Activated naive CD4-positive, alpha-beta T cell treated with anti-CD3 and anti-CD28 coated beads, Interleukin-2, amount 50 U/mL, for 24 hours (primary cell): Measurements from ENCODE around the gene ZNF629.
A peak's percentile ranks its signal among the peaks of the same experiment; 100 is the strongest.
"Not testable (repeated sequence)": the region's sequence is repeated elsewhere in the genome, so short reads cannot be mapped to it uniquely, and the experiment has no call there.

Experiments used
- H3K27ac Mint-ChIP-seq: one replicate; pipeline ENCODE4 v1.8.0; 2021; ENCODE audit warnings: mild to moderate bottlenecking, mixed read lengths
- H3K27me3 Mint-ChIP-seq: one replicate; pipeline ENCODE4 v1.8.0; 2021; ENCODE audit warnings: mixed read lengths
- H3K36me3 Mint-ChIP-seq: one replicate; pipeline ENCODE4 v1.8.0; 2021; ENCODE audit warnings: mixed read lengths
- H3K4me1 Mint-ChIP-seq: one replicate; pipeline ENCODE4 v1.8.0; 2021; ENCODE audit warnings: mixed read lengths
- H3K4me3 Mint-ChIP-seq: one replicate; pipeline ENCODE4 v1.8.0; 2021; ENCODE audit warnings: mild to moderate bottlenecking, mixed read lengths
- H3K9me3 Mint-ChIP-seq: one replicate; pipeline ENCODE4 v1.8.0; 2021; ENCODE audit warnings: mixed read lengths

The ZNF629 gene

DNA sequence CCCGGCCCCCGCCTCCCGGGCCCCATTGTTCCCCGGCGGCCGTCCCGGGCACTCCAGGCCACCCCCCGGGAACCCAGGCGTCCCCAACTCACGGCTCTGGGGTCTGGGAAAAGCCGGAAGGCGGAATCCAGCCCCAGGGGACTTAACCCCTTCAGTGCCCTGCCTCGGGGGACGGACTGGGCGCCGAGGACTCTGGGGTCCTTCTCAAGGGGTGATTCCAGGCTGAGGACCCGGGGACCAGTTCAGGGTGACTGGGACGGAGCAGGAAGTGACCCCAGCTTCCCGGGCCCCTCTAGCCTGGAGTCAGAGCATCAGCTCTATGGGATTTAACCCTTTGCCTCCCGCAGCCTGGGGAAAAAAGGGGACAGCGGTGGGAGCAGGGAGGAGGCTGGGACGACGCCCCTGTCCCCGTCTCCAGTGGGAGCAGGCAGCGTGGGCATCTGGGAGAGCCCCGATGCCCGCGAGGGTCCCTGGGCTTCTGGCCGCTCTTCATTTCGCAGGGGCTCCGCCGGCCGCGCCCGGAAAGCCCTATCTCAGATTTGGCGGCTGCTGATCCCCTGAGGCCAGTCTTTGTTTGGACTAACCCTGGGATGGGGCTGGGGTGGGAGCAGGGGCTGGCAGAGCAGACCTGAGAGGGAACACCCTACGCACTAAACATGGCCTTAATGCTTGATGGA, at the start of gene ZNF629:
TSS of gene ZNF629 (minus strand) at position 270 of the 677 bp plus-strand sequence. CDS start 2,723 bp downstream, outside the sequence.
- H3K4me3 Mint-ChIP-seq, result peak within 1 kb of the TSS; percentile 89
- no peaks in the 10 kb centered on the region for H3K27me3 Mint-ChIP-seq
- peak within 1 kb of the TSS; percentile 76 for H3K27ac Mint-ChIP-seq
- H3K36me3 Mint-ChIP-seq, result no peaks in the 10 kb centered on the region
- H3K4me1 Mint-ChIP-seq, result peaks cover 27% of the 10 kb centered on the region
- H3K9me3 Mint-ChIP-seq, result no peaks in the 10 kb centered on the region

DNA sequence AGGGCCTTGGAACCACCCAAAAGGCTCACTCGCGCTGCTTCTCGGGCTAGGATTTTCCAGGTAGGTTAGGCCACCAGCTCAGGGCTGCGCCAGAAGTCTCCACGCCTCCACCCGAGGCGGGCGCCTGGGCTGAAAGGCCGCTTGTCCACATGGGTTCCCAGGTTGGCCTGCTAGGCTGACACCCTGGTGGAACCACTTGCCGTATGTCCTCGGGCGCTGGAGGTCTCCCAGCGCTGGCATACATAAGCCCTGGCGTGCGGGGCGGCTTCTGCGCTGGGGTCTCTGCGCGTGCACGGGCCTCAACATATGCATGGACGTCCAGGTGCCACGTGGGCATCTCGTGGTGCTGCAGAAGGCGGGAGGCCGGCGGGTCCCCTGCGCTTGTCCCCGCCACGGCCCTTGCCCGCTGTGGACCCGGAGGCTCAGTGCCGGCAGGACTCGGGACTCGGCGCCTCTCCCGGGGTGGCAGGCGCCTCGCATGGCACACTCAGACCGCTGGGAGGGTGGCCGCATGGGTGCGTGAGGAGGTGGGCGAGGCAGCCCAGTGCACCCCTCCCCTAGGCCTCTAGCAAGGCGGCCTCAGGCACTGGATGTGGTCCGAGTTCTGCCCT, 47.2 kb upstream of the ZNF629 start:
- Mint-ChIP-seq H3K4me3 (no peak overlapping the region), H3K4me1 (no peaks in the 10 kb centered on the region), H3K9me3 (no peaks in the 10 kb centered on the region), H3K36me3 (no peaks in the 10 kb centered on the region), H3K27ac (no peak overlapping the region), H3K27me3 (no peaks in the 10 kb centered on the region)

DNA sequence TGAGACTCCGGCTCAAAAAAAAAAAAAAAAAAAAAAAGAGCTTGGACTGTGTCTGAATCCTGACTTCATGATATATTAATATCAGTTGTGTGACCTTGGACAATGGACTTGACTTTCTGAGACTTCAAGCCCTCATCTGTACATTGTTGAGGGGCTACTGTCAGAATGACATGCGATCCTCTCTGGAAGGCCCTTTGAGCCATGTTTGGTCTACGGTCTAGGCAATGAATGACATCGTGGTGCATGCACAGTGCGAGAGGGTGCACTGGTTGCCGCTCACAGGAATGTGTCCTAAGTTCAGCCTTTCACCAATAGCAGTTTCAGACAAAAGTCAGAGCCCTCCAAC, 43.0 kb upstream of the ZNF629 start:
- H3K27me3 Mint-ChIP-seq, result no peaks in the 10 kb centered on the region
- H3K27ac Mint-ChIP-seq, result no peak overlapping the region
- no peaks in the 10 kb centered on the region for H3K9me3 Mint-ChIP-seq
- no peak overlapping the region for H3K4me3 Mint-ChIP-seq
- H3K36me3 Mint-ChIP-seq, result no peaks in the 10 kb centered on the region
- H3K4me1 Mint-ChIP-seq, result no peaks in the 10 kb centered on the region

DNA sequence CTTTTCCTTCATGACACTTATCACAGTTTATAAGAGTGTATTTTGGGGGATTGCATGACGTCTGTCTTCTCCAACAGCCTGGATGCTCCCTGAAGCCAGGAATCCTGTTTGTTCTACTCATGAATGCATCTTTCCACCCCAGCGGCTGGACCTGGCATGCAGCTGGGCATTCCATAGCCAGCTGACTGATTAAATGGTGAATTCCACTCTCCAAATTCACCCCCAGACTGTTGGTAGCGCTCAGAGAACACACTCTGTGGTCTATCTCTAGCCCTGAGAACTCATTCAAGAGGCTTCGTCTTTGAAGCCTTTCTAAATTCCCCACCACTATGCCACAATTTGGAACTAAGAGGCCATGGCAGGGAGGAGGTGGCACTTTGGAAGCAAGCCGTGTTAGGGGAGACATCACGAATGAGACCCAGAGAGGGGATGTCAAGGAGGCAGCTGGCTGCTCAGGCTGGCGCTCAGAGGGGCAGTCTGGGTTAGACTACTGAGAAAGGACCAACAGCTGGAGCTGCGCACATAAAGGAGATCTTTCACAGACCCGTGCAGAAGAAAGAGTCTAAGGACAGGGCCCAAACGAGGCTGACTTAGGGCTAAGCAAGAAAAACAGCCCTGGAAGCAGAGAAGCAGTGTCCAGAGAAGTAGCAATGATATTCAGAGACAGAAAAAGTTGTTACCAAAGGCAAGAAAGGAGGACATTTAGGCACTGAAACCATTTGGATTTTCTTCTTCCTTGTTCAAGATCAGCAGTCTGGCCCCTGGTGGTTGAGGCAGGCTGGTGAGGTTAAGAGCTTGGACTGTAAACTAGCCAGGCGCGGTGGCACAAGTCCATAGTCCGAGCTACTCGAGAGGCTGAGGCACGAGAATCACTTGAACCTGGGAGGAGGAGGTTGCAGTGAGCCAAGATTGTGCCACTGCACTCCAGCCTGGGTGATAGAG, 42.4 kb upstream of the ZNF629 start:
- Mint-ChIP-seq H3K4me1 (no peaks in the 10 kb centered on the region), H3K27ac (no peak overlapping the region), H3K27me3 (no peaks in the 10 kb centered on the region), H3K9me3 (no peaks in the 10 kb centered on the region), H3K4me3 (no peak overlapping the region), H3K36me3 (no peaks in the 10 kb centered on the region)

DNA sequence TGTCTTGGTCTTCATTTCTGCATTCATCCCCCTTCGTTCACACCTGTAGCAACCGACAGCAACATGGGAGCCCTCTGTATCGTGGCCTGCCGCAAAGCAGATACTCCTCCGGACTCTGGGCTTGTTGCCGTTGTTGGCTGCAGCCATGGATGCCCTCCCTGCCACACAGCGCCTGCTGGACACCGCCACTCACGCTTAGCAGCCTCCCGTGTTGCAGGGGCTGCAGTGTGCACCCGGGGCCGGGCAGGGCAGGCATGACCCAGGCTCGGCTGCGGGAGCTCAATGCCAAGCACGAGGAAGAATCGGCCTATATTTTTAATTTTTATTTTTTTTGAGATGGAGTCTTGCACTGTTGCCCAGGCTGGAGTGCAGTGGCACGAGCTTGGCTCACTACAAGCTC, 34.9 kb upstream of the ZNF629 start:
- no peaks in the 10 kb centered on the region for H3K27me3 Mint-ChIP-seq
- no peaks in the 10 kb centered on the region for H3K36me3 Mint-ChIP-seq
- H3K27ac Mint-ChIP-seq, result no peak overlapping the region
- H3K4me3 Mint-ChIP-seq, result no peak overlapping the region
- H3K4me1 Mint-ChIP-seq, result no peaks in the 10 kb centered on the region
- H3K9me3 Mint-ChIP-seq, result no peaks in the 10 kb centered on the region

DNA sequence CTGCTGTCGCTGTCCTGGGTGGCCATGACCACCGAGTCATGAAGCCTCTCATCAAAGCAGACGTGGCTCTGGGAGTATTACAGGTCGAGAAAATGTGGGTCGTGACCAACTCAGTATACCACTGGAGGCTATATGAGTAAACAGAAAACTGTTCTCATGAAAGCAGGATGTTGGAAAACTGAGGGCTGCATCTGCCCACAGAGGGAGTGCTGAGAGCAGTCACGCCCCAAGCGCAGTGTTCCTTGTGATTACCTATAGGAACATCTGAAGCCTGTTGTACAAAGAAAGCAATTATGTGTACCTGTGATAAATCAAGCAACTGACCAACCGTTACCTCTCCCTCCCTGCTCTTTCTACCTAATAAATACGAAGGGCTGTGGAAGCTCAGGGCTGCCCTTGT, 34.4 kb upstream of the ZNF629 start:
- not testable (repeated sequence) for H3K4me3 Mint-ChIP-seq, H3K9me3 Mint-ChIP-seq, H3K4me1 Mint-ChIP-seq, H3K36me3 Mint-ChIP-seq, H3K27me3 Mint-ChIP-seq, H3K27ac Mint-ChIP-seq

DNA sequence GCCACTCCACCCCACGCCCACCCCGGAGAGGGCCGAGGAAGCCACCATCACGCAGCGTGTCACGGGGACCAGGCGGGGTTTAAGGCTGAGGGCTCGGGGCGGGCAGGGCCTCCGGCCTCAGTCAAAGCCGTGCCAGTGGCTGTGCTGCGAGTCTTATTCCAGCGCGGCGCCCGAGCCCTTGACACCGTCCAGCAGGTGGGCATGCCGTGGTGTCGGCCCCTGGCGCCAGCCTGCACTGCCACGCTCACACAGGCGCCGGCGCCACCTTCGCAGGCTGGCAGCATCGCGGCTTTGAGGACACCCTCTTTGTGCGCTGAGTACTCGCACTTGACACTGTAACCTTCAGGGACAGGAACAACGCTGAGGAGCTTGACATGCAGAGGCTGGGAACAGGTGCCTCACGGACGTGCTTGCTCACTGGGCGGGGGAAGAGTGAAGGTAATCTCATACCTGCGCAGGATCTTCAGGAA, 34.0 kb upstream of the ZNF629 start:
- H3K4me1 Mint-ChIP-seq, result no peaks in the 10 kb centered on the region
- no peaks in the 10 kb centered on the region for H3K36me3 Mint-ChIP-seq
- no peaks in the 10 kb centered on the region for H3K27me3 Mint-ChIP-seq

DNA sequence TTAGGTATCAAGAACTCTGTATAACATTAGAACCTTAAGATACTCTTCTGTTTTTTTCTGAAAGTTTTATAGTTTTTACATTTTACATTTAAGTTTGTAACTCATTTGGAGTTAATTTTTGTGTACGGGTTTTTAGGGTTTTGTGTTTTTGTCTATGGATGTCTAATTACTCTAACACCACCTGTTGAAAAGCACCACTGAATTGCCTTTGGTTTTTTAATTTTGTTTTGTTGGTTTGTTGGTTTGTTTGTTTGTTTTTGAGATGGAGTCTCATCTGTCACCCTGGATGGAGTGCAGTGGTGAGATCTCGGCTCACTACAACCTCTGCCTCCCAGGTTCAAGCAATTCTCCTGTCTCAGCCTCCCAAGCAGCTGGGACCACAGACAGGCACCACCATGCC, 29.8 kb upstream of the ZNF629 start:
- Mint-ChIP-seq H3K27me3 (no peaks in the 10 kb centered on the region), H3K36me3 (no peaks in the 10 kb centered on the region), H3K27ac (no peak overlapping the region), H3K9me3 (no peaks in the 10 kb centered on the region), H3K4me1 (peaks cover 14% of the 10 kb centered on the region), H3K4me3 (no peak overlapping the region)

More for the DNA sequence above, 34.0 kb upstream of the ZNF629 start:
- H3K9me3 Mint-ChIP-seq, result no peaks in the 10 kb centered on the region
- H3K4me3 Mint-ChIP-seq, result no peak overlapping the region
- H3K27ac Mint-ChIP-seq, result no peak overlapping the region

DNA sequence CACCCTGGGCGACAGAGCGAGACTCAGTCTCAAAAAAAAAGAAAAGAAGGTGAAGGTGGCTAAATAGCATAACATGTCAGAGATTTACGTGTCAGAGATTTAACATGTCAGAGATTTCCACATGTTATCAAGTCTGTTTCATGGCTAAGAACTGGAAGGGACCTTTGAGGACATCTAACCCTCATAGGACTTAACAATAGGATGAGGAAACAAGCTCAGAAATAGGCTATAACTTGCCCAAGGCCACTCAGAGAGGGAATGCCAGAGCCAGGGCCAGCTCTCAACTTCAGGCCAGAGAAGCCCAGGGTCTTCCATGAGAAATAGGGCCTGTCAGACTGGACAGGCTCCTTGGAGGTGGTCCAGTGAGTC, 26.8 kb upstream of the ZNF629 start:
- peaks cover 14% of the 10 kb centered on the region for H3K4me1 Mint-ChIP-seq
- H3K27ac Mint-ChIP-seq, result peak overlapping the region; percentile 91
- peak overlapping the region; percentile 88 for H3K4me3 Mint-ChIP-seq
- no peaks in the 10 kb centered on the region for H3K36me3 Mint-ChIP-seq
- H3K27me3 Mint-ChIP-seq, result no peaks in the 10 kb centered on the region
- H3K9me3 Mint-ChIP-seq, result no peaks in the 10 kb centered on the region

DNA sequence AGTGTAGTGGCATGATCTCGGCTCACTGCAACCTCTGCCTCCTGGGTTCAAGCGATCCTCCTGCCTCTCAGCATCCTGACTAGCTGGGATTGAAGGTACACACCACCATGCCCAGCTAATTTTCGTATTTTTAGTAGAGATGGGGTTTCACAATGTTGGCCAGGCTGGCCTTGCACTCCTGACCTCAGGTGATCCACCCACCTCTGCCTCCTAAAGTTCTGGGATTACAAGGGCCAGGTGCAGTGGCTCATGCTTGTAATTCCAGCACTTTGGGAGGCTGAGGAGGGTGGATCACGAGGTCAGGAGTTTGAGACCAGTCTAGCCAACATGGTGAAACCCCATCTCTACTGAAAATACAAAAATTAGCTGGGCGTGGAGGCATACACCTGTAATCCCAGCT, 22.7 kb upstream of the ZNF629 start:
- H3K4me1 Mint-ChIP-seq, result peaks cover 28% of the 10 kb centered on the region
- not testable (repeated sequence) for H3K27ac Mint-ChIP-seq, H3K9me3 Mint-ChIP-seq, H3K36me3 Mint-ChIP-seq, H3K4me3 Mint-ChIP-seq, H3K27me3 Mint-ChIP-seq

DNA sequence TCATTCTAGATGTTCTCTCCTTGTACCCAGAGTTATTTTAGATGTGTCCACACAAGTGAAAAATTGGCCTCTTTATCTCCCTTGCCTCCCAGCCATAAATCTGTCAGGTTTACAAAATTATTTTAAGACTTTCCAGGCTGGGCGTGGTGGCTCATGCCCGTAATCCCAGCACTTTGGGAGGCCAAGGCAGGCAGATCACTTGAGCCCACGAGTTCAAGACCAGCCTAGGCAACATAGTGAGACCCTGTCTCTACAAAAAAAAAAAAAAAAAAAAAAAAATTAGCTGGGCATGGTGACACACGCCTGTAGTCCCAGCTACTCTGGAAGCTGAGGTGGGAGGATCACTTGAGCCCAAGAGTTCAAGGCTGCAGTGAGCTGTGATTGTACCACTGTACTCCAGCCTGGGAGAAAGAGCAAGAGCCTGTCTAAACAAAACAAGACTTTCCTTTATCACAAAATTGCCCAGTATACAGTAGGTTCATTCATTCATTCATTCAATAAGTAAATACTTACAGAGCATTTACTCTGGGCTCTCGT, 22.0 kb upstream of the ZNF629 start:
- H3K4me1 Mint-ChIP-seq, result peaks cover 23% of the 10 kb centered on the region
- H3K4me3 Mint-ChIP-seq, result not testable (repeated sequence)

DNA sequence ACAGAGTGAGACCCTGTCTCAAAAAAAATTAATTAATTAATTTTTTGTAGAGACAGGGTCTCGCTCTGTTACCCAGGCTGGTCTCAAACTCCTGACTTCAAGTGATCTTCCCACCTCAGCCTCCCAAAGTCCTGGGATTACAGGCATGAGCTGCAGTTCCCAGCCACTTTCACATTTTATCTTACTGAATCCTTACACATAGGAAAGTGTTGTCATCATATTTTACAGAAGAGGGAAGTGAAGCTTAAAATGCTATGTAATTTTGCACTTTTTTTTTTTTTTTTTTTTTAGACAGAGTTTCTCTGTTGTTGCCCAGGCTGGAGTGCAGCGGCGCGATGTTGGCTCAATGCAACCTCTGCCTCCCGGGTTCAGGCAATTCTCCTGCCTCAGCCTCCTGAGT, 21.1 kb upstream of the ZNF629 start:
- H3K4me1 Mint-ChIP-seq, result peaks cover 19% of the 10 kb centered on the region
- no peaks in the 10 kb centered on the region for H3K27me3 Mint-ChIP-seq
- no peaks in the 10 kb centered on the region for H3K9me3 Mint-ChIP-seq
- no peak overlapping the region for H3K4me3 Mint-ChIP-seq
- no peaks in the 10 kb centered on the region for H3K36me3 Mint-ChIP-seq
- no peak overlapping the region for H3K27ac Mint-ChIP-seq

More for the DNA sequence above, 22.0 kb upstream of the ZNF629 start:
- not testable (repeated sequence) for H3K27ac Mint-ChIP-seq, H3K9me3 Mint-ChIP-seq, H3K36me3 Mint-ChIP-seq, H3K27me3 Mint-ChIP-seq

DNA sequence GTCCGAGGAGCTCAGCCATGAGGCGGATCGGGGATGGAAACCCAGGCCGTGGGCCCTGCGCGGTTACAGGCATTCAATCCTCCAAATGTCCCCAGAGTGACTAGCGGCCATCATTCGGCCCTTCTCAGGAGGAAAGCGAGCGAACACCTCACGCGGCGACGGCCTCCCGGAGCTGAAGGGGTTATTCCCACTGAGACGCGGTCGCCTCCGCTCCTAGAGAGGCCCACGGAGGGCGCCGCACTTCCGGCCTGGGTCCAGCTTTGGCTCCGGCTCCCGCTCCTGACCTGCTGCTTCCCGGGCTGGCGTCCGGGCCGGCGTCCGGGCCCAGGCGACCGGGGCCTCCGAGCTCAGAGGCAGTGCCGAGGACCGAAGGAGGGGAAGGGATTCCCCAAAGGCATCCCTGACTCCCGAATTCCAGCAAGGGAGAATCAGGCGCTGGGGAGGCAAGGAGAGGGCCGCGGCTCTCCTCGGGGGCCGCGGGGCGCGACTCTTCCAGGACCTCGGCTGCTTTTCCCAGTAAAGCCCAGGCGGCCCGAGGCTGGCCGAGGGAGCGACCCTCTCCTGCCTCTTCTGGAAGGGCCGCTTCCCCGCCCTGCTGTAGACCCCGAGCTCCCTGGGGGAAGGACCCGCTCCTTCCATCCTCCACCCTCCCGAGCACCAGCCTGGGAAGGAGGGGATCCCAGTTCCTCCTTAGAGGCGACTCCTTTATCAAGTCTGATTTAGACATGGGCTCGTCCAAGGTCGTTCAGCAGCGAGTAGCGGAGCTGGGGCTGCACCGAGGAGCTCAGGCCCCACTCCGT, 18.6 kb upstream of the ZNF629 start:
- Mint-ChIP-seq H3K4me3 (peak overlapping the region; percentile 92), H3K36me3 (no peaks in the 10 kb centered on the region), H3K27me3 (no peaks in the 10 kb centered on the region), H3K27ac (peak overlapping the region; percentile 90), H3K9me3 (no peaks in the 10 kb centered on the region), H3K4me1 (peaks cover 19% of the 10 kb centered on the region)

DNA sequence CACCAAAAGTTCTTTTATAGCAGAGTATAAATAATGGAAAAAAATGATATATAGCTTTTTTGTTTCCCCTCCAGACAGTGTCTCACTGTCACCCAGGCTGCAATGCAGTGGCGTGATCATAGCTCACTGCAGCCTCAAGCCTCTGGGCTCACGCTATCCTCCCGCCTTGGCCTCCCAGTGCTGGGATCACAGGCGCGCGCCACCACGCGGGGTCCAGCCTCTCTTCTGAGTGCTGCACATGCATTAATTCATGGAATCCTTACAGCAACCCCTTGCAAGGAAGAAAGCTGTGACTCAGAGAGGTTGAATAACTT, 18.0 kb upstream of the ZNF629 start:
- Mint-ChIP-seq H3K9me3 (no peaks in the 10 kb centered on the region), H3K27me3 (no peaks in the 10 kb centered on the region), H3K36me3 (no peaks in the 10 kb centered on the region), H3K4me1 (peaks cover 19% of the 10 kb centered on the region), H3K27ac (peak overlapping the region; percentile 90), H3K4me3 (peak overlapping the region; percentile 92)

DNA sequence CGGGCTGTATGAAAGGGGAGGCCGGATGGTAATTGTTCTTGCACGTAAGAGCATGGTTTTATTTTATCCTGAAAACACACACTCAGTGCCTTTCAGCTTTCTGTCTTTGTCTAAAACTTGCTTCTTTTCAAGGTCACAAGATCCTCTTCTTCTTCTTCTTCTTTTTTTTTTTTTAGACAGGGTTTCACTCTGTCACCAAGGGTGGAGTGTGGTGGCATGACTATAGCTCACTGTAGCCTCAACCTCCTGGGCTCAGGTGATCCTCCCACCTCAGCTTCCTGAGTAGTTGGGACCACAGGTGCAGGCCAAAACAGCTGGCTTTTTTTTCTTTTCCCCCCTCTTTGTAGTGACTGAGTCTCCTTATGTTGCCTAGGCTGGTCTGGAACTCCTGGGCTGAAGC, 15.9 kb upstream of the ZNF629 start:
- H3K4me1 Mint-ChIP-seq, result peaks cover 19% of the 10 kb centered on the region
- no peak overlapping the region for H3K27ac Mint-ChIP-seq
- H3K4me3 Mint-ChIP-seq, result peak overlapping the region; percentile 19
- H3K27me3 Mint-ChIP-seq, result no peaks in the 10 kb centered on the region
- no peaks in the 10 kb centered on the region for H3K36me3 Mint-ChIP-seq
- no peaks in the 10 kb centered on the region for H3K9me3 Mint-ChIP-seq
